GM19468 (cell line): Measurements from ENCODE around the gene SYTL1.

Experiments used
- ATAC-seq: cut with Tn5 transposase; IDR thresholded peaks from one replicate; pipeline ENCODE4 v1.9.1; 2021; ENCODE audit warnings: mild to moderate bottlenecking, moderate library complexity, moderate number of reproducible peaks; ENCODE audit not compliant: unreplicated experiment; ENCODE audit errors: extremely low read depth

The SYTL1 gene

GRCh38 chr1:27346357-27346756, 4.5 kb downstream of the SYTL1 start:
- ATAC-seq = no peak

DNA sequence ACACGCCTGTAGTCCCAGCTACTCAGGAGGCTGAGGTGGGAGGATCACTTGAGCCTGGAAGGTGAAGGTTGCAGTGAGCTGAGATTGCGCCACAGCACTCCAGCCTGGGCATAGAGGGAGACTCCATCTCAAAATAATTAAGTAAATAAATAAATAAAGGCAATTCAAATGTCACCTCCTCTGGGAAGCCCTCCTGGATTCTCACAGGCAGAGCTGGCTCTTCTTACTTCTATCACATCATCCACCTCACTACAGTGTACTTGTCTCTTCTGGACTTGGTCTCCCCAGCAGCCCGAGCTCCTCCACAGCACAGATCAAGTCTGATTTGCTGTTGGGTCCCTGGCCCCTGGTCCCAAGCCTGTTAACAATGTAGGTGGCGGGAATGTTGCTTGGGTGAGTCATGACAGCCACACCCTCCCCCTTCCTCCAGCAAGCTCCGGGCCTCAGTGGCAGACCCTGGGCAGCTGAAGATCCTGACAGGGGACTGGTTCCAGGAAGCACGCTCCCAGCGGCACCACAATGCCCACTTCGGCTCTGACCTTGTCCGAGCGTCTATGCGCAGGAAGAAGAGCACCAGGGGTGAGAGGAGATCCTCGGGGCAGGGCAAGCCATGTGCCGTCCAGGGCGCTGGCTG, 5.3 kb downstream of the SYTL1 start:
- ATAC-seq = no peak

GRCh38 chr1:27348861-27349783, 7.3 kb downstream of the SYTL1 start:
- no peak for ATAC-seq

GRCh38 chr1:27349784-27350662, 8.2 kb downstream of the SYTL1 start:
- ATAC-seq = no peak

DNA sequence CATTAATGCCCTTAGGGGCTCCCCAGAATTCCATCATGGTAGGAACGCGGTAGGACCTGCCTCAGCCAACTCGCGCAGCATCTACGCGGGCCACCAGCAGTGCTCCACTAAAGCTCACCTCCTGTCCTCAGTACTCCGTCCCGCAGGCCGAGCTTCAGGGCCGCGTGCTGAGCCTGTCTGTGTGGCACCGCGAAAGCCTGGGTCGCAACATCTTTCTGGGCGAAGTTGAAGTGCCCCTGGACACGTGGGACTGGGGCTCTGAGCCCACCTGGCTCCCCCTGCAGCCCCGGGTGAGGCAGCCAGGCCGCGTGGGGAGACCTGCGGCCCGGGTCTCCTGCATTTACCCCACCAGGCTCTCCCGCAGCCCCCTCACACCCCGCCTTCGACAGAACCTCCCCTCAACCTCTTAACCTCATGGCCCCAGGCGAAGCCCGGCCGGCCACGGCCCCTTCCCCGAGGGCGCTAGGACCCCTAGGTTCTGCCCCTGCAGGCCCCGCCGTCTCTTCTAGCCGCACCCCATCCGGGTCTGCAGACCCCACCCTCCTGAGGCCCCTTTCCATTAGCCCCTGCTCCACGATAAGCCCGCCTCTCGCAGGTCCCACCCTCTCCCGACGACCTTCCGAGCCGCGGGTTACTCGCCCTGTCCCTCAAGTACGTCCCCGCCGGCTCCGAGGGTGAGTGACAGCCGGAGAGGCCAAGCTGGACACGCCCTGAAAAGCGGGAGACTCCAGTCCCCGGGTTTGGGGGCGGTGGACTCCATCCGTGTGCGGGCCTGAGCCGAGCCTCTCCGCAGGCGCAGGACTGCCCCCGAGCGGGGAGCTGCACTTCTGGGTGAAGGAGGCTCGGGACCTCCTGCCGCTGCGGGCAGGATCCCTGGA, 9.1 kb downstream of the SYTL1 start:
- ATAC-seq = no peak

GRCh38 chr1:27351541-27352107, 9.8 kb downstream of the SYTL1 start:
- ATAC-seq = no peak

GRCh38 chr1:27353166-27353565, 11.3 kb downstream of the SYTL1 start:
- no peak for ATAC-seq

- ATAC-seq = no peak
Measured at GRCh38 chr1:27353629-27354028, 11.8 kb downstream of the SYTL1 start.

GRCh38 chr1:27355683-27356082, 13.9 kb downstream of the SYTL1 start:
- ATAC-seq = no peak

DNA sequence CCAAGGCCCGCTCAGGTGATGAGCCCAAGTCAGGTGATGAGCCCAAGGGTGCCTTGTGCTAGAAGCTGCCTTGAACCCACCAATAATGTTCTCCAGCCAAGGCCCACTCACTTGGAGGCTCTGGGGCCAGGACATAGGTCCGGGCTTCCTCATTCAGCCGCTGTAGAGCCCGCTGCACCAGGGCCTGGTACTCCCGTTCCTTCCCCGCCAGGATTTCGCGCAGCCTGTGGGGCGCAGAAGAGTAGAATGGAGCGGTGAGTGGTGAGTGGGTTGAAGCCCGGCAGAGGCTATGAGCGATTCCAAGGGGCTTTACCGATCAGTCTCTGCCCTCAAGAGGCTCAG, 14.4 kb downstream of the SYTL1 start:
- ATAC-seq = no peak

GRCh38 chr1:27356619-27357280, 14.9 kb downstream of the SYTL1 start:
- ATAC-seq = no peak

DNA sequence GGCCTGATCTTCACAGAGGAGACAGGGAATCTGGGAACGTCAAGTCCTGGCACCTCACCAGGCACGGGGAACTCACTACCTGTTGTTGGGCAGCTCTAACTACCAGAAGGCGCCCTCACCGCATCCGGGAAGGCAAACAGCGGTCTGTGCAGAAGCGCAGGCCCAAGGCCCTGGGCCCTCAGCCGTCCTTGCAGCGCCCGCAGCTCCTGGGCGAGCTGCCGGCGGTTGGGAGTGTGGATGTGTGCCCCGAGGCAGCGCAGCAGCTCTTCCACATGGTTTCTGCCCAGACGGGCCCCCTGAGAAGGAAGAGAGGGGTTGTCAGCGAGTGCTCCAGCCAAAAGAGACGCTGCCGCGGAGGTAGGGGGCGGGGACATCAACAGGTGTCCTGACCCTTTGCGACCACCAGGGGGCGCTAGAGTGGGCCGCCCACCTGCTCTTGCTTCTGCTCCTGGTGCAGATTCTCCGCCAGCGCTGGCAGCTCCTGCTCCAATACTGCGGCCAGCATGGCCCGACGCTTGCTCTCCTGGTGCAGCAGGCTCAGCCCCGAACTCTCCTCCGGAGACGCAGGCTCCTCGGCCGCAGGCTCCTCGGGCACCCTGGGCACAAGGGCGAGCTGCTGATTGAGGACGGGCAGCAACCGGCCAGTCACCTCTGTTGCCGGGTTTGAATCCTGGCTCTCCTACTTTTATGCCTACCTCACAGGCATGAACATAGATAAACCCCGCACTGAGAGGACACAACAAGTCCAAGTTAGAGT, 15.6 kb downstream of the SYTL1 start:
- no peak for ATAC-seq

DNA sequence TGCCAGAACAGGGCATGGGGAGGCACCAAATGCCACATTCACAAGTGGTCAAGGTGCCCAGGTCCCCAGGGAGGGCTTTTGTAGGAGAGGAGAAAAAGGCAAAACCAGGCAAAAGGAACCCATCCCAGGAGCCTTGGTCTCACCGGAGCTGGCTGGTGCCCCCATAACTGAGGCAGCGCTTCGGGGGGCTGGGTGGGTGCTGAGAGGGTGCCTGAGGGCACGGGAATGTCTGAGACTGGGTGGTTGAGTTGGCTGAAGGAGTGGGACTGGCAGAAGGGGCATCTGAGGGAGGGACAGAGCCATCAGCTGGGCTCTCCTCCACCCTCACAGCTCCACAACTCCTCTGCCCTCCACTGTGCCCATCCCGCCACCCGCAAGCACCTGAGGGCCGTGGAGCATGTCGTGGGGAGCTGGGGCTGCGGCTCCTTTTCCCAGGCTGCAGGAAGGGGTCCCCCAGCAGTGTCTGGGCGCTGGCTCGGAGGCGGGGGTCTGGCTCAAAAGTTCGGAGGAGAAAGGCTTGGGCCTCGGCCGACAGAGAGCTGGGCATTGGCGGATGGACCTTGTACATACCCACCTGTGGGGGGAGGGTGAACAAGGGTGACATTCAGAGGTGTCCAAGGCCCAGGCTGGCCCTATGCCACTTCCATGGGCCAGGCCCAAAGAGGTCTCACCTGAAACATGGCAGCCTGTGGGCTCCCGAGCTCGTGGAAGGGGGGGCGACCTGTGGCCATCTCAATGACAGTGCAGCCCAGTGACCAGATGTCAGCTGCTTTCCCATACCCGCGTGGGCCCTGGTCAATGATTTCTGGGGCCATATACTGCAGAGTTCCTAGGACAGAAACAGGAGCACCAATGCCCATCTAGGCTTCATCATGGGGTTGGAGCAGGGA, 16.5 kb downstream of the SYTL1 start:
- no peak for ATAC-seq

DNA sequence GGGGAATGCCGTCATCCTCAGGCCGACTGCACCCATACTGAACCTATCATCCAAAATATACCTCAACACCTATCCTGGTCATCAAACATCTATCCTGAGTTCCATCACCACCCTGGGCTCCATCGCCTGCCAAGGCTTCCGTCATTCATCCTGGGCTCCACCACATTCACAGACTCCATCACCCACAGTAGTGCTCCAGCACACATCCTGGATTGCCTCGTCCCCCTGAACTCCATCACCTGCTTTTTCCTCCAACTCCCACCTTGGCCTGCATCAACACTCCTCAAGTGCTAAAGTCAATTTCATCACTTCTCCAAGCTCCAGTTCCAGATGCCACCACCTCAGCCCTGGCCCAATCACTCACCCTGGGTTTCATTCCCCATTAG, 17.1 kb downstream of the SYTL1 start:
- ATAC-seq = no peak

GRCh38 chr1:27359822-27360158, 18.0 kb downstream of the SYTL1 start:
- no peak for ATAC-seq

GRCh38 chr1:27360159-27361043, 18.6 kb downstream of the SYTL1 start:
- no peak for ATAC-seq

DNA sequence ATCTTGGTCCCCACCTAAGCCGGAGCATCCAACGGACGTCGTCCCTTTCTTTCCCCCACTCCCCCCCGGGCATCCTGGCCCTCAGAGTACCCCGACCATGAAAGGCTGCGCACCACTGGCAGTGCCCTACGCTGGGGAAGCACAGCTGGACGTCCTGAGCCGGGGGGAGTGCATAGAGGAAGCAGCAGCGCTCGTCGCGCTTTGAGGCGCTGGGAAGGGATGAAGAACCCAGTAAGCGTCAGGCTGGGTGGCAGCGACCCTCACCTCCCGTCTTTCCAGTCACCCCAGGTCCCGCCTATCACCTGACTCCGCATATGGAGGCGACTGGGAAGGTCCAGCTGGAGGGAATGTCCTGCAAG, 19.2 kb downstream of the SYTL1 start:
- ATAC-seq = no peak
